GM19463 (cell line): ENCODE data around the gene EML4.
A peak's percentile ranks its signal among the peaks of the same experiment; 100 is the strongest.
"Not testable (repeated sequence)": the region's sequence is repeated elsewhere in the genome, so short reads cannot be mapped to it uniquely, and the experiment has no call there.

Experiments
- ATAC-seq: cut with Tn5 transposase; IDR thresholded peaks from one replicate; pipeline ENCODE4 v1.9.1; 2021; ENCODE audit warnings: mild to moderate bottlenecking, moderate library complexity; ENCODE audit not compliant: unreplicated experiment

Gene EML4, protein sequence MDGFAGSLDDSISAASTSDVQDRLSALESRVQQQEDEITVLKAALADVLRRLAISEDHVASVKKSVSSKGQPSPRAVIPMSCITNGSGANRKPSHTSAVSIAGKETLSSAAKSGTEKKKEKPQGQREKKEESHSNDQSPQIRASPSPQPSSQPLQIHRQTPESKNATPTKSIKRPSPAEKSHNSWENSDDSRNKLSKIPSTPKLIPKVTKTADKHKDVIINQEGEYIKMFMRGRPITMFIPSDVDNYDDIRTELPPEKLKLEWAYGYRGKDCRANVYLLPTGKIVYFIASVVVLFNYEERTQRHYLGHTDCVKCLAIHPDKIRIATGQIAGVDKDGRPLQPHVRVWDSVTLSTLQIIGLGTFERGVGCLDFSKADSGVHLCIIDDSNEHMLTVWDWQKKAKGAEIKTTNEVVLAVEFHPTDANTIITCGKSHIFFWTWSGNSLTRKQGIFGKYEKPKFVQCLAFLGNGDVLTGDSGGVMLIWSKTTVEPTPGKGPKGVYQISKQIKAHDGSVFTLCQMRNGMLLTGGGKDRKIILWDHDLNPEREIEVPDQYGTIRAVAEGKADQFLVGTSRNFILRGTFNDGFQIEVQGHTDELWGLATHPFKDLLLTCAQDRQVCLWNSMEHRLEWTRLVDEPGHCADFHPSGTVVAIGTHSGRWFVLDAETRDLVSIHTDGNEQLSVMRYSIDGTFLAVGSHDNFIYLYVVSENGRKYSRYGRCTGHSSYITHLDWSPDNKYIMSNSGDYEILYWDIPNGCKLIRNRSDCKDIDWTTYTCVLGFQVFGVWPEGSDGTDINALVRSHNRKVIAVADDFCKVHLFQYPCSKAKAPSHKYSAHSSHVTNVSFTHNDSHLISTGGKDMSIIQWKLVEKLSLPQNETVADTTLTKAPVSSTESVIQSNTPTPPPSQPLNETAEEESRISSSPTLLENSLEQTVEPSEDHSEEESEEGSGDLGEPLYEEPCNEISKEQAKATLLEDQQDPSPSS

GRCh38 chr2:42169100-42169873 lies at the start of gene EML4:
Gene EML4 (plus strand): TSS chr2:42169353. CDS start chr2:42169612, 259 bp downstream.
- ATAC-seq: peak; percentile 82

GRCh38 chr2:42123426-42123825 lies 45.7 kb upstream of the EML4 start:
- ATAC-seq: no peak

DNA sequence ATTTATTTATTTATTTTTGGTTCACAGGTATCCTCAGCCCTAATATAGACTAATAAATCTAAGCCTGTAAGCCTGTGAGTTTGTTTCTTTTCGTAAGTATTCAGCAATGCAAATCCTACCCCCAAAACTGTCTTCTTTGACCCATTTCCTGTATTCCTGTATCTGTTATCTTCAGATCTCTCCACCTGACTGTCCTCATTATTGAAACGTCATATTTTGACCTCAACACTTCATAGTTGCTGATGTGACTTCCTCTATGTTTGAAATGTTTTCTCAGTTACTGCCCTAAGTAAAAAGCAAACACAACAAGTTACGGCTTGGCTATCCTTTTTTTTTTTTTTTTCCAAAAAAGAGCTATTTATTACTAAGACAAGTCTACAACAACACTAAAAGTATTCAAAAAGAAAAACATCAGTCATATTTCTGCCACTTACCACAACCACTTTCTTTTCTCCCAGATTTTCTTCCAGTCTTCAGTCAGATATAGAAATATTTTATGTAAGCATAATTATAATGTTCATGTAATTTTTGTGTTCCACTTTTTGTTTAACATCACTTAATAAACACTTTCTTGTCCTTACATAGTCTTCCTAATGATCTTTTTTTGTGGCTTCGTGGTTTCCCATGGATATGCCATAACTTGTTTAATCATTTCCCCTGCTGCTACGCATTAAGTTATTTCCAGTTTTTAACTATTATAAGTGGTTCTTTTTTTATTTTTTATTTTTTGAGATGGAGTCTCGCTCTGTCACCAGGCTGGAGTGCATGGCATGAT lies 45.0 kb upstream of the EML4 start:
- peak; percentile 41 for ATAC-seq

- ATAC-seq: no peak
Observed at GRCh38 chr2:42125841-42126594, 43.1 kb upstream of the EML4 start.

DNA sequence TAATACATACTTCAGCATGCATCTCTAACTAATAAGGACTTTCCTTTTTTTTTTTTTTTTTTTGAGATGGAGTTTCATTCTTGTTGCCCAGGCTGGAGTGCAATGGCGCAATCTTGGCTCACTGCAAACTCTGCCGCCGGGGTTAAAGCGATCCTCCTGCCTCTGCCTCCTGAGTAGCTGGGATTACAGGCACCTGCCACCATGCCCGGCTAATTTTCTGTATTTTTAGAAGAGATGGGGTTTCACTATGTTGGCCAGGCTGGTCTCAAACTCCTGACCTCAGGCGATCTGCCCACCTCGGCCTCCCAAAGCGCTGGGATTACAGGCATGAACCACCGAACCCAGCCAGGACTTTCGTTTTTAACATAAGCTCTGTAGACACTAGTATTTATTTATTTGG lies 42.3 kb upstream of the EML4 start:
- ATAC-seq: not testable (repeated sequence)

- peak; percentile 62 for ATAC-seq
Observed at GRCh38 chr2:42127425-42128424, 41.4 kb upstream of the EML4 start.

DNA sequence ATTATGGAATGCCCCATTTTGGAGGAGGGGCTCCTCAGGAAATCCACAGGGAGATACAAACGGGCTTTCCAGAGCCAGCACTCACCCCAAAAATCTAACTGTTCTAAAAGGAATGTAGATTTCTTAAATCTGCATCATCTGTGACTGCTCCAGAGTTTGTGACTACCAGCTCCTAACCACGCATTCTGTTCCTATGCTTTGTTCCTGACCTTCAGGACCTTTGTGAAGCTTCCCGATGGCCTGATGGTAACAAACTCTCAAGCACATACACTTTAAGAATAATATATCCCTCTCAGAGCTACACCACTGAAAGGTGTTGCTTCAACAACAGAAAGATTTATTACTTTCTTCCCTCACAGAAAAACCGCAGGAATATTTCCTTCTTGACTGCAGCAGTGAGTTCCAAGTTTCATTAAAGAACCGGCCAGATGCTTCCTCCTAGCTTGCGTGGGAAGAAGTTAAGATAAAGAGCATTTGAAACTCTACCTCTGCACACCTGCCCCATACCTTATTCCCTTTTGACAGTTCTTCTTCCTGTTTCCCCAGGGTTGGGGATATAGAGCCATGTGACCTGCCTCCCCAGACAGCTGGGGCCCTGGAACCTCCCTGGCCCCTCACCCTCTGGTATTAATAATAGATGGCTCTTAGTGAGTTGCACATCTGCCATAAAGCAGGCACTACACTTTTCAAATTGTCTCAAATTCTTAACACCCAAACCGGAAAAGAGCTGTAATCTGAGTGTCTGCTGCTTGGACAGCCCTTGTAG lies 40.2 kb upstream of the EML4 start:
- ATAC-seq: no peak

- no peak for ATAC-seq
Observed at GRCh38 chr2:42129487-42129852, 39.7 kb upstream of the EML4 start.

DNA sequence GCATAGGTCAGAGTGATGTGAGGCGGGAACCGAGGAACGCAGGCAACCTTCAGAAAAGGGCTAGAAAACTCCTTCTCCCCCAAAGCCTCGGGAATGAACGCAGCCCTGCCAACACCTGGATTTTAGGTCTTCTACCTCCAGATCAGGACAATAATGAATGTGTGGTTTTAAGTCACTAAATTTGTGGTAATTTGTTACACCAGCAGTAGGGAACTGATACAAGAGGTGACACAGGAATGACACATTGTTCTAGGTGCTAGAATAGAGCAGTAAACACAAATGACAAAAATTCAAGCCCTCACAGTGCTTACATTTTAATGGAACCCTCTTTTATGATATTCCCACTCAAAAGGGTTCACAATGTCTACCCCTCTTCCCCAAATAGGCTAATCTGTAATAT lies 39.2 kb upstream of the EML4 start:
- no peak for ATAC-seq

DNA sequence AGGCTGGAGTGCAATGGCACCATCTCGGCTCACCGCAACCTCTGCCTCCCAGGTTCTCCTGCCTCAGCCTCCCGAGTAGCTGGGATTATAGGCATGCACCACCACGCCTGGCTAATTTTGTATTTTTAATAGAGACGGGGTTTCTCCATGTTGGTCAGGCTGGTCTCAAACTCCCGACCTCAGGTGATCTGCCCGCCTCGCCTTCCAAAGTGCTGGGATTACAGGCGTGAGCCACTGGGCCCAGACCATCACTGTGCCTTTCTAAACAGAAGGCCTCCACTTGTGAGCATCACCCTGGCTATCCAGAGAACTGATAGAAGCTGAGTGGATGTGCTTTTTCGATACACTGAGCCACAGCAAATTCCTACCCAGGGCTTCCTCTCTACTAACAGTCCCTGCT lies 38.3 kb upstream of the EML4 start:
- not testable (repeated sequence) for ATAC-seq

DNA sequence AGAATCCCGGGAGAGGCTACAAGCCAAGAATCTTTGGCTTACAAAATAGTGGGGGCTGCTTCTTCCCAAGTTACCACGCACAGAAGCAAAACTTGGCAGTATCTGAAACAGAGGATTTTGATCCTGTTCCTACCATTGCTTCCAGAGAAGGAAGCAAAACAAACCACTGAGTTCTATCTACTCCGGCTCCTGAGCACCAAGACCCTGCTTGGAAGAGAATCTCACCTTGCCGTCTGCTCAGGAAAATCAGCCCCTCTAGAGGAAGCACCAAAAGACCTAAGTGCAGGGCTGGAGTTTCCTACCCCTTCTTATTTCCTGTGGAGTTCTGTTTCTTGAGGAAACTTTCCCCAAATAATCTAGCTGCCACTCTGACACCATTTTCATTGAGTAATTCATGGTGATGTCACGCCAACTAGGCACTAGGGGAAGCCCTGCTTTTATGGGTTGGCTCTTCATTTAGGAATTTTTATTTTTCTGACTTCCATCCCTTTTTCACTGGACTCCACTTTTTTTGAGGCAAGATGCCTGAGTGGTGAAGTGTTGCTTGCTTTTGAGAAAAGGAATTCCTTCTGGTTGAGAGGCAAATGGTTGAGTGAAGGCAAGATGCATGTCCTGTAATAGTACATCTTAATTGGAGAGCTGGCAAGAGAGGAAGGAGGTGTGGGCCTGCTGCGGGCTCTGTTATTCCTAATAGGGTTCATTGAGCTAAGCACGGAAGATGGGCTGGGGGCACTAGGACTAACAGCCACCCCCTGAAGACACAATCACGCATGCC lies 36.8 kb upstream of the EML4 start:
- no peak for ATAC-seq

- peak; percentile 75 for ATAC-seq
Observed at GRCh38 chr2:42132966-42133641, 36.0 kb upstream of the EML4 start.

DNA sequence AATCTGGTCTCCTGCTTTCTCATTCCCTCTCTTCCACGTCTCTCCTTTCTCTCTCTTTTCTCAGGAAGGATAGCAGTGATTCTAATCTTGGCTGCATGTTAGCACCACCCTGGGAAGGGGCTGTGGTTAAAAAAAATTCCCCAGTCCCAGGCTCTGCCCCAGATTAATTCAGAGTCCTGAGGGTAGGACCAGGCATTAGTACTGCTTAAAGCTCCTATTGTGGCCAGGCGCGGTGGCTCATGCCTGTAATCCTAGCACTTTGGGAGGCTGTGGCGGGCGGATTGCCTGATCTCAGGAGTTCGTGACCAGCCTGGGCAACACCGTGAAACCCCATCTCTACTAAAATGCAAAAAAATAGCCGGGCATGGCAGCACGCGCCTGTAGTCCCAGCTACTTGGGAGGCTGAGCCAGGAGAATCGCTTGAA lies 35.4 kb upstream of the EML4 start:
- ATAC-seq: no peak

DNA sequence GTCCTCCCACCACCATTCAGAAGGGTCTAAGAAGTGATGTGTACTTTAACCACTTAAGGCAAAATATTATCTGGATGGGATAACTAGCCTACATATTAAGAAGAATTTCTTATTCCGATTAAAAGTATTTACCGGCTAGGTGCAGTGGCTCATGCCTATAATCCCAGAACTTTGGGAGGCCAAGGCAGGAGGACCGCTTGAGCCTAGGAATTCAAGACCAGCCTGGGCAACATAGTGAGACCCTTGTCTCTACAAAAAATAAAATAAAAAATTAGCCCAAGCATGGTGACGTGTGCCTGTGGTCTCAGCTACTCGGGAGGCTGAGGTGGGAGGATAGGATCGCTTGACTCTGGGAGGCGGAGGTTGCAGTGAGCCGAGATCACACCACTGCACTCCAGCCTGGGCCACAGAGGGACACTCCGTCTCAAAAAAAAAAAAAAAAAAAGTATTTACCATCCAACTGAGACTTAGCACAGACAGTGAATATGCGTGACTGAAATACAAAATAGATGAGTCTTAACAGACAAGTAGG lies 34.7 kb upstream of the EML4 start:
- ATAC-seq: not testable (repeated sequence)

- no peak for ATAC-seq
Observed at GRCh38 chr2:42135381-42136312, 33.5 kb upstream of the EML4 start.
